HepG2 (cell line): ENCODE measurements around the gene TRMT10C. TPM values are rescaled to one million over a fixed set of nuclear protein-coding genes. Genes with fewer than 3 reads are reported as not detected.

Source experiments
- ARNT ChIP-seq: fragments of 450-650 bp; IDR thresholded peaks from 2 replicates; pipeline ENCODE4 v1.6.1; 2017
- CTCF ChIP-seq: sonication (generic); formaldehyde crosslinking; IDR thresholded peaks from 2 replicates; pipeline ENCODE4 v1.5.0; 2020; ENCODE audit warnings: mild to moderate bottlenecking, missing genetic modification reagents, moderate library complexity
- EP300 ChIP-seq, 3 experiments: sonication (generic) in 1 of 3; formaldehyde crosslinking in 1 of 3; IDR thresholded peaks; 2 replicates each; pipeline versions ENCODE4 v1.5.1 to v1.6.1; 2011 to 2020; ENCODE audit warnings: low read depth in 2 of 3, low read length in 2 of 3, borderline replicate concordance in 1 of 3, improper control_type of control experiment in 1 of 3, mild to moderate bottlenecking in 1 of 3, missing genetic modification reagents in 1 of 3, moderate library complexity in 1 of 3
- ETS1 ChIP-seq: sonication (generic); formaldehyde crosslinking; IDR thresholded peaks from 2 replicates; pipeline ENCODE4 v1.4.0; 2020; ENCODE audit warnings: missing genetic modification reagents
- HNF4A ChIP-seq: sonication (generic); formaldehyde crosslinking; IDR thresholded peaks from 2 replicates; pipeline ENCODE4 v1.4.0; 2020; ENCODE audit warnings: missing genetic modification reagents
- LBX2 ChIP-seq: sonication (generic); formaldehyde crosslinking; IDR thresholded peaks from 2 replicates; pipeline ENCODE4 v1.5.0; 2020; ENCODE audit warnings: missing genetic modification reagents, mild to moderate bottlenecking, borderline replicate concordance
- MAF1 ChIP-seq: sonication (generic); formaldehyde crosslinking; IDR thresholded peaks from 2 replicates; pipeline ENCODE4 v1.5.0; 2020; ENCODE audit warnings: missing genetic modification reagents, borderline replicate concordance
- MED8 ChIP-seq: sonication (generic); formaldehyde crosslinking; IDR thresholded peaks from 2 replicates; pipeline ENCODE4 v1.8.1; 2023; ENCODE audit warnings: mild to moderate bottlenecking, missing genetic modification reagents; ENCODE audit not compliant: insufficient replicate concordance
- RBM22 ChIP-seq: fragments of 200-400 bp; formaldehyde crosslinking; optimal IDR thresholded peaks from 2 replicates; pipeline ENCODE3; 2017; ENCODE audit warnings: mild to moderate bottlenecking, low read length, moderate library complexity
- SRSF1 ChIP-seq: fragments of 200-400 bp; formaldehyde crosslinking; optimal IDR thresholded peaks from 2 replicates; pipeline ENCODE3; 2017; ENCODE audit warnings: mild to moderate bottlenecking, low read depth, low read length, moderate library complexity
- STAT6 ChIP-seq: sonication (generic); formaldehyde crosslinking; IDR thresholded peaks from 2 replicates; pipeline ENCODE4 v1.4.0; 2020; ENCODE audit warnings: missing genetic modification reagents, mild to moderate bottlenecking, borderline replicate concordance
- SUZ12 ChIP-seq: fragments of 150-350 bp; IDR thresholded peaks from 2 replicates; pipeline ENCODE4 v1.6.1; 2014; ENCODE audit warnings: low read depth, low read length
- TBL1XR1 ChIP-seq: fragments of 150-350 bp; IDR thresholded peaks from 2 replicates; pipeline ENCODE4 v1.6.1; 2014; ENCODE audit warnings: borderline replicate concordance, low read length; ENCODE audit not compliant: partially characterized antibody
- ZBTB26 ChIP-seq: IDR thresholded peaks from 2 replicates; pipeline ENCODE4 v1.6.1; 2016; ENCODE audit warnings: missing compliant biosample characterization, missing genetic modification reagents, borderline replicate concordance
- ZFAT ChIP-seq: sonication (generic); formaldehyde crosslinking; conservative IDR thresholded peaks from 2 replicates; pipeline ENCODE4 v1.8.1; 2023; ENCODE audit warnings: missing genetic modification reagents, inconsistent platforms
- ZIK1 ChIP-seq: sonication (generic); formaldehyde crosslinking; IDR thresholded peaks from 2 replicates; pipeline ENCODE4 v1.5.0; 2020; ENCODE audit warnings: mild to moderate bottlenecking, low read depth, missing genetic modification reagents, borderline replicate concordance
- ZKSCAN5 ChIP-seq: sonication (generic); formaldehyde crosslinking; IDR thresholded peaks from 2 replicates; pipeline ENCODE4 v1.5.1; 2020; ENCODE audit warnings: mild to moderate bottlenecking, missing genetic modification reagents
- ZNF367 ChIP-seq: sonication (generic); formaldehyde crosslinking; IDR thresholded peaks from 2 replicates; pipeline ENCODE4 v1.4.0; 2020; ENCODE audit warnings: missing genetic modification reagents, borderline replicate concordance
- ZNF703 ChIP-seq: sonication (generic); formaldehyde crosslinking; IDR thresholded peaks from 2 replicates; pipeline ENCODE4 v1.5.1; 2020; ENCODE audit warnings: missing genetic modification reagents, mild to moderate bottlenecking, moderate library complexity, borderline replicate concordance
- ZNF839 ChIP-seq: sonication (generic); formaldehyde crosslinking; IDR thresholded peaks from 2 replicates; pipeline ENCODE4 v1.4.0; 2020; ENCODE audit warnings: missing genetic modification reagents, mild to moderate bottlenecking, borderline replicate concordance
- ZSCAN21 ChIP-seq: sonication (generic); formaldehyde crosslinking; IDR thresholded peaks from 2 replicates; pipeline ENCODE4 v1.8.0; 2022; ENCODE audit warnings: mild to moderate bottlenecking, missing genetic modification reagents, moderate library complexity, borderline replicate concordance
- polyA plus RNA-seq, 8 experiments: library from polyadenylated mRNA; depleted of rRNA in 3 of 8; stranded (reverse) in 7 of 8; unstranded in 1 of 8; fragments of >200 nt; fragmentation: Illumina TruSeq in 4 of 8; extraction: Trizol in 4 of 8; gene quantifications; 2 replicates each; pipeline versions ENCODE4 v1.2.1 to v1.2.3, GENCODE V29; 2011 to 2016; ENCODE audit warnings: low read depth in 4 of 8, missing spikeins in 1 of 8, mixed read lengths in 1 of 8; ENCODE audit not compliant: insufficient read depth in 1 of 8
- total RNA-seq, 5 experiments: library from RNA; depleted of rRNA; stranded (reverse); fragments of >200 nt; fragmentation: Illumina TruSeq; extraction: Trizol; gene quantifications; 2 replicates each; pipeline ENCODE4 v1.2.3, GENCODE V29; 2016; ENCODE audit warnings: low read depth in 1 of 5

Gene TRMT10C
- total and polyA plus RNA-seq, 2 of the 13 experiments (the other 11 are each of a cell fraction or from before 2014, with no cell fraction given): 10.8 to 39.2 TPM

- TF ChIP-seq STAT6 (no peak), ZKSCAN5 (CRISPR knock-in tag) (no peak), CTCF (CRISPR knock-in tag) (no peak), SUZ12 (no peak), ZNF703 (CRISPR knock-in tag) (no peak), EP300 (IDR thresholded peaks at IDR 0.05; ENCODE audit: low read depth in 2 of 2, low read length in 2 of 2) (no peak), EP300 (CRISPR knock-in tag; IDR thresholded peaks at IDR 0.05; ENCODE audit: borderline replicate concordance) (0 out of 2 replicates have a peak, but pooled peaks have one; percentile 3), ZSCAN21 (CRISPR knock-in tag) (peak; percentile 58), RBM22 (no peak), ZBTB26 (peak; percentile 16; the same call in 1 of the 2 replicates), ZNF367 (CRISPR knock-in tag) (no peak), ZFAT (CRISPR knock-in tag) (no peak), ZIK1 (no peak), LBX2 (CRISPR knock-in tag) (no peak; the same call in 1 of the 2 replicates), TBL1XR1 (no peak), ARNT (no peak), MAF1 (CRISPR knock-in tag) (no peak; the same call in 1 of the 2 replicates), HNF4A (CRISPR knock-in tag) (no peak), ETS1 (0 out of 2 replicates have a peak, but pooled peaks have one; percentile 31), MED8 (no peak), SRSF1 (no peak), ZNF839 (no peak)
Measured at GRCh38 chr3:101574388-101575112, 12.9 kb downstream of the TRMT10C start (continued).
